HuH-7 (cell line): Measurements from ENCODE around the gene PRKG2.

ENCODE experiments used
- DNase-seq: peaks from one replicate; pipeline ENCODE4 v3.0.0; 2011; ENCODE audit warnings: low spot score

The PRKG2 gene

GRCh38 chr4:81215931-81216330, 909 bp upstream of the PRKG2 start:
- no peak for DNase-seq

GRCh38 chr4:81214144-81214880, 710 bp downstream of the PRKG2 start:
- no peak for DNase-seq

GRCh38 chr4:81213671-81214070, 1.4 kb downstream of the PRKG2 start:
- DNase-seq = no peak

- no peak for DNase-seq
Measured at GRCh38 chr4:81211956-81212355, 3.1 kb downstream of the PRKG2 start.

GRCh38 chr4:81207828-81208227, 7.2 kb downstream of the PRKG2 start:
- no peak for DNase-seq

GRCh38 chr4:81205302-81205701, 9.7 kb downstream of the PRKG2 start:
- no peak for DNase-seq

- no peak for DNase-seq
Measured at GRCh38 chr4:81204571-81204970, 10.5 kb downstream of the PRKG2 start.

GRCh38 chr4:81199831-81200230, 15.2 kb downstream of the PRKG2 start:
- DNase-seq = no peak

- DNase-seq = no peak
Measured at GRCh38 chr4:81198609-81199008, 16.4 kb downstream of the PRKG2 start.

GRCh38 chr4:81197864-81198524, 17.0 kb downstream of the PRKG2 start:
- DNase-seq = no peak

GRCh38 chr4:81196126-81196650, 18.8 kb downstream of the PRKG2 start:
- DNase-seq = no peak

GRCh38 chr4:81195475-81195874, 19.5 kb downstream of the PRKG2 start:
- no peak for DNase-seq

- no peak for DNase-seq
Measured at GRCh38 chr4:81194286-81194685, 20.7 kb downstream of the PRKG2 start.

- no peak for DNase-seq
Measured at GRCh38 chr4:81180916-81181315, 34.1 kb downstream of the PRKG2 start.

- no peak for DNase-seq
Measured at GRCh38 chr4:81179326-81179725, 35.7 kb downstream of the PRKG2 start.

GRCh38 chr4:81173213-81173612, 41.8 kb downstream of the PRKG2 start:
- no peak for DNase-seq

- DNase-seq = no peak
Measured at GRCh38 chr4:81166458-81167160, 48.4 kb downstream of the PRKG2 start.

GRCh38 chr4:81165861-81166430, 49.1 kb downstream of the PRKG2 start:
- no peak for DNase-seq

GRCh38 chr4:81164623-81165416, 50.2 kb downstream of the PRKG2 start:
- no peak for DNase-seq

GRCh38 chr4:81164126-81164525, 50.9 kb downstream of the PRKG2 start:
- DNase-seq = no peak

- no peak for DNase-seq
Measured at GRCh38 chr4:81162752-81163458, 52.1 kb downstream of the PRKG2 start.
